T1000 (cell line): Measurements from ENCODE around the gene CWC22.
"Not testable (repeated sequence)": the region's sequence is repeated elsewhere in the genome, so short reads cannot be mapped to it uniquely, and the experiment has no call there.

Experiments used
- DNase-seq: peaks from one replicate; lab custom pipeline; 2025; ENCODE audit warnings: mixed read lengths; lab: John Stamatoyannopoulos, UW

Gene CWC22

GRCh38 chr2:179951680-179952079, 55.4 kb downstream of the CWC22 start:
- no peak for DNase-seq

GRCh38 chr2:179950391-179950790, 56.7 kb downstream of the CWC22 start:
- no peak for DNase-seq

GRCh38 chr2:179949438-179949837, 57.7 kb downstream of the CWC22 start:
- no peak for DNase-seq

GRCh38 chr2:179948058-179948457, 59.0 kb downstream of the CWC22 start:
- no peak for DNase-seq

GRCh38 chr2:179946810-179947615, 60.1 kb downstream of the CWC22 start:
- DNase-seq, result no peak

- no peak for DNase-seq
These were observed 60.8 kb downstream of the CWC22 start for GRCh38 chr2:179946346-179946745.

GRCh38 chr2:179939259-179939658, 67.8 kb downstream of the CWC22 start:
- no peak for DNase-seq

- no peak for DNase-seq
These were observed 69.1 kb downstream of the CWC22 start for GRCh38 chr2:179938026-179938425.

GRCh38 chr2:179936654-179937053, 70.4 kb downstream of the CWC22 start:
- DNase-seq, result no peak

- DNase-seq, result no peak
These were observed 71.0 kb downstream of the CWC22 start for GRCh38 chr2:179936141-179936540.

GRCh38 chr2:179932786-179933185, 74.3 kb downstream of the CWC22 start:
- DNase-seq, result no peak

GRCh38 chr2:179931502-179931901, 75.6 kb downstream of the CWC22 start:
- DNase-seq, result no peak

GRCh38 chr2:179929997-179930396, 77.1 kb downstream of the CWC22 start:
- not testable (repeated sequence) for DNase-seq

- no peak for DNase-seq
These were observed 80.1 kb downstream of the CWC22 start for GRCh38 chr2:179927041-179927440.

- no peak for DNase-seq
These were observed 81.4 kb downstream of the CWC22 start for GRCh38 chr2:179925713-179926112.

GRCh38 chr2:179917272-179917671, 89.8 kb downstream of the CWC22 start:
- no peak for DNase-seq

- DNase-seq, result no peak
These were observed 91.6 kb downstream of the CWC22 start for GRCh38 chr2:179915395-179915992.

GRCh38 chr2:179913809-179914208, 93.3 kb downstream of the CWC22 start:
- DNase-seq, result no peak

- no peak for DNase-seq
These were observed 95.5 kb downstream of the CWC22 start for GRCh38 chr2:179911569-179911968.

GRCh38 chr2:179910735-179911113, 96.4 kb downstream of the CWC22 start:
- DNase-seq, result no peak

- DNase-seq, result no peak
These were observed 97.0 kb downstream of the CWC22 start for GRCh38 chr2:179909845-179910734.

- no peak for DNase-seq
These were observed 106.4 kb downstream of the CWC22 start for GRCh38 chr2:179900655-179901054.

GRCh38 chr2:179899666-179900065, 107.4 kb downstream of the CWC22 start:
- DNase-seq, result no peak
